DND-41 (cell line): Measurements from ENCODE around the gene ATP13A4.

Experiments
- CTCF ChIP-seq: IDR thresholded peaks from 2 replicates; pipeline ENCODE4 v1.5.1; 2012; ENCODE audit warnings: borderline replicate concordance, low read length, moderate library complexity, mild to moderate bottlenecking; ENCODE audit not compliant: poor library complexity, severe bottlenecking; ENCODE audit errors: extremely low read depth
- EZH2 ChIP-seq: IDR thresholded peaks from 3 replicates; pipeline ENCODE4 v1.6.1; 2012; ENCODE audit warnings: borderline replicate concordance, low read depth, mild to moderate bottlenecking, moderate library complexity, low read length, inconsistent platforms; ENCODE audit not compliant: severe bottlenecking

GRCh38 chr3:193515966-193516365 lies 38.7 kb downstream of the ATP13A4 start:
- TF ChIP-seq CTCF, result no peak
- TF ChIP-seq EZH2, result no peak
